Breast epithelium (tissue), 4 donors: ENCODE results near the gene KLF3. TPM values are rescaled to one million over a fixed set of nuclear protein-coding genes. Genes with fewer than 3 reads are reported as not detected.

Source experiments
- DNase-seq, 2 donors: peaks; one replicate each; pipeline ENCODE4 v3.0.0-alpha.2; 2019; ENCODE audit warnings: low spot score in 2 of 2
- H3K27ac ChIP-seq, 2 donors: fragments of 200-600 bp; sonication (generic) in 1 of 2; one replicate each; pipeline ENCODE4 v1.5.1; 2016 to 2019; ENCODE audit warnings: mild to moderate bottlenecking in 1 of 2
- H3K27me3 ChIP-seq, 2 donors: fragments of 200-600 bp; sonication (generic) in 1 of 2; one replicate each; pipeline versions ENCODE4 v1.5.1 to v1.6.0; 2017 to 2019; ENCODE audit warnings: control low read depth in 1 of 2, mild to moderate bottlenecking in 1 of 2
- H3K36me3 ChIP-seq: fragments of 200-600 bp; one replicate; pipeline ENCODE4 v1.5.1; 2019
- H3K4me1 ChIP-seq, 2 donors: fragments of 200-600 bp; sonication (generic); one replicate each; pipeline ENCODE4 v1.5.1; 2016 to 2019; ENCODE audit warnings: control low read depth in 1 of 2
- H3K4me3 ChIP-seq, 3 donors: fragments of 200-600 bp; sonication (generic); 1 replicate in 2 of 3; 2 replicates in 1 of 3; pipeline ENCODE4 v1.5.1; 2016 to 2019; ENCODE audit warnings: mild to moderate bottlenecking in 3 of 3, moderate library complexity in 2 of 3
- H3K9me3 ChIP-seq, 2 donors: fragments of 200-600 bp; sonication (generic) in 1 of 2; one replicate each; pipeline ENCODE4 v1.5.1; 2016 to 2019; ENCODE audit warnings: control low read depth in 1 of 2
- POLR2A ChIP-seq: fragments of 450-650 bp; IDR thresholded peaks from one replicate; pipeline ENCODE4 v1.6.1; 2016; ENCODE audit warnings: antibody characterized with exemption, mild to moderate bottlenecking, moderate library complexity
- POLR2AphosphoS5 ChIP-seq, 3 donors: sonication (generic); formaldehyde crosslinking; IDR thresholded peaks; one replicate each; pipeline ENCODE4 v1.6.1; 2017; ENCODE audit warnings: antibody characterized with exemption in 3 of 3
- intact Hi-C: fragments of 100-400 bp; cut with DNase I; formaldehyde crosslinking; loops from one replicate; pipeline ENCODE4 v1.15.1; 2023; ENCODE audit warnings: low total_unique reads
- total RNA-seq, 3 donors: library from RNA; depleted of rRNA; stranded (reverse); fragments of >200 nt; gene quantifications; one replicate each; pipeline ENCODE4 v1.1.0, GENCODE V29; 2016
- TF ChIP-seq, protein P1 (sequence below), 3 donors: fragments of 450-650 bp; IDR thresholded peaks; one replicate each; pipeline ENCODE4 v1.5.1; 2016 to 2017; ENCODE audit warnings: antibody characterized with exemption in 3 of 3, mild to moderate bottlenecking in 3 of 3, moderate library complexity in 3 of 3

KLF3 gene
- total RNA-seq, 3 donors from 2014 or later: 33.4 to 48.5 (median 36.0) TPM

DNA sequence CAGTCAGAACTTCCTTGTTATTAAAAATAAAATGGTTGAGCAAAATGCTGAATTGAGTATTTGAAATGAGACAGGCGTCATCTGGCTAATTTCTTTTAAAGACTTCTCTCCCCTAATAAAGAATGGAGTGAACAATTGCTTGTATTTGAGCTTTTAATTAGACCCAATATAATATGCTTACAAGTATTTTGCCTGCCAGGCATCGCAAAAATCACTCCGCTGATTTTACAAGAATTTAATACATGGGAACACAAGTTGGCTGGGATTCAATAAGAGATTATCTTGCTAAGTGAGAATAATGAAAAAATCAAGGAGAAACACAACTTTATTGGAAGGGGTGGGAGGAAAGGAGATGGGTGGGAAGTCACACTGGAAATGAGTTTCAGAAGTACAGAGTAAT is 52.3 kb downstream of the KLF3 start:
- no peaks in the 10 kb centered on the region for H3K27me3 ChIP-seq
- TF ChIP-seq POLR2A (no peak), POLR2AphosphoS5 (IDR thresholded peaks at IDR 0.05) (no peak)
- TF ChIP-seq, protein P1, sequence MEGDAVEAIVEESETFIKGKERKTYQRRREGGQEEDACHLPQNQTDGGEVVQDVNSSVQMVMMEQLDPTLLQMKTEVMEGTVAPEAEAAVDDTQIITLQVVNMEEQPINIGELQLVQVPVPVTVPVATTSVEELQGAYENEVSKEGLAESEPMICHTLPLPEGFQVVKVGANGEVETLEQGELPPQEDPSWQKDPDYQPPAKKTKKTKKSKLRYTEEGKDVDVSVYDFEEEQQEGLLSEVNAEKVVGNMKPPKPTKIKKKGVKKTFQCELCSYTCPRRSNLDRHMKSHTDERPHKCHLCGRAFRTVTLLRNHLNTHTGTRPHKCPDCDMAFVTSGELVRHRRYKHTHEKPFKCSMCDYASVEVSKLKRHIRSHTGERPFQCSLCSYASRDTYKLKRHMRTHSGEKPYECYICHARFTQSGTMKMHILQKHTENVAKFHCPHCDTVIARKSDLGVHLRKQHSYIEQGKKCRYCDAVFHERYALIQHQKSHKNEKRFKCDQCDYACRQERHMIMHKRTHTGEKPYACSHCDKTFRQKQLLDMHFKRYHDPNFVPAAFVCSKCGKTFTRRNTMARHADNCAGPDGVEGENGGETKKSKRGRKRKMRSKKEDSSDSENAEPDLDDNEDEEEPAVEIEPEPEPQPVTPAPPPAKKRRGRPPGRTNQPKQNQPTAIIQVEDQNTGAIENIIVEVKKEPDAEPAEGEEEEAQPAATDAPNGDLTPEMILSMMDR (IDR thresholded peaks at IDR 0.05): no peak
- H3K27ac ChIP-seq: no peak overlapping the region
- intact Hi-C loops: no loop called here
- H3K9me3 ChIP-seq: peaks cover 0 to 11% of the 10 kb centered on the region in 2 donors
- DNase-seq: no peak
- no peaks in the 10 kb centered on the region for H3K36me3 ChIP-seq
- no peaks in the 10 kb centered on the region for H3K4me1 ChIP-seq
- H3K4me3 ChIP-seq: no peak overlapping the region

DNA sequence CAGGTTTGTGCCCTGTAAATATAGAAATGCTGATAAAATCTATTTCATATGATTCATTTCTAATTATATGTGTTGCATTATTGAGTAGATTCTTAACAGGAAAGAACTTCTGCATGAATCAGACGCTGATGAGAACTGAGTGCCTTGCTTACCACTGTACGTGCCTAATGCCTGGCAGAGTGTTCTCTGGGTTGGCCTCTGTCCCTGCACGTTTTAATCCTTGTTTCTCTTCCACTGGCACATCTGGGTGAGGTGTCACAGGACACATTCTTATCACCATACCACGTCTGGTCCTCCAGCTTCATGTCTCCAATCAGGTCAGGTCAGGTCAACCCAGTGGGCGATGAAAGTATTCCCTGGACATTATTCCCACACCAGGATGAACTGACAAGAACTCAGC is 53.6 kb downstream of the KLF3 start:
- Histone ChIP-seq H3K9me3 (peaks cover 0 to 4% of the 10 kb centered on the region in 2 donors), H3K27me3 (no peaks in the 10 kb centered on the region), H3K4me3 (no peak overlapping the region), H3K27ac (no peak overlapping the region), H3K4me1 (no peaks in the 10 kb centered on the region), H3K36me3 (no peaks in the 10 kb centered on the region)
- intact Hi-C loops: no loop called here
- no peak for DNase-seq
- TF ChIP-seq, protein P1 (IDR thresholded peaks at IDR 0.05): no peak
- TF ChIP-seq POLR2AphosphoS5 (IDR thresholded peaks at IDR 0.05) (no peak), POLR2A (no peak)

DNA sequence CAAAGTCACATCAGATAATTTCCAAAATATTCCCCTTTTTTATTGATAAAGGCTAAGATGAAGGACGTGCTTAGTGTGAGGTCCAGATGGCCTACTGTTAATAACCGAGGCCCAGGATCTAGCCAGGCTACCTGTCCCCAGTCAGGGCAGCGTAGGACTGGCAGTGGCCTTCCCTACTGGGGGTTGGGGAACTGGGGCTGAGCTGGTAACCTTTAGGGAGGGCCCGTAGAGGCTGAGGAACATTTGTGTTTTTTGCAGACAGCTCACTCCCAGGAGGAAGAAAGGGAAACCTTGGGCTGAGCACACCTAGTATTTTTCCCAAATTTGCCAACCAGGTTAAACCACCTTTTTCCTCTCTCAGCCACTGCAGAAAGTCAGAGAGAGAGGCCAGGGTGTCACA is 59.1 kb downstream of the KLF3 start:
- Histone ChIP-seq H3K27me3 (no peaks in the 10 kb centered on the region), H3K4me3 (no peak overlapping the region), H3K27ac (peak overlapping the region in 1 of 2 donors; percentile 12), H3K36me3 (no peaks in the 10 kb centered on the region), H3K4me1 (no peaks in the 10 kb centered on the region), H3K9me3 (no peaks in the 10 kb centered on the region)
- DNase-seq: no peak
- intact Hi-C loops: no loop called here
- TF ChIP-seq, protein P1 (IDR thresholded peaks at IDR 0.05): no peak
- TF ChIP-seq POLR2A: no peak
- no peak for TF ChIP-seq POLR2AphosphoS5 (IDR thresholded peaks at IDR 0.05)

DNA sequence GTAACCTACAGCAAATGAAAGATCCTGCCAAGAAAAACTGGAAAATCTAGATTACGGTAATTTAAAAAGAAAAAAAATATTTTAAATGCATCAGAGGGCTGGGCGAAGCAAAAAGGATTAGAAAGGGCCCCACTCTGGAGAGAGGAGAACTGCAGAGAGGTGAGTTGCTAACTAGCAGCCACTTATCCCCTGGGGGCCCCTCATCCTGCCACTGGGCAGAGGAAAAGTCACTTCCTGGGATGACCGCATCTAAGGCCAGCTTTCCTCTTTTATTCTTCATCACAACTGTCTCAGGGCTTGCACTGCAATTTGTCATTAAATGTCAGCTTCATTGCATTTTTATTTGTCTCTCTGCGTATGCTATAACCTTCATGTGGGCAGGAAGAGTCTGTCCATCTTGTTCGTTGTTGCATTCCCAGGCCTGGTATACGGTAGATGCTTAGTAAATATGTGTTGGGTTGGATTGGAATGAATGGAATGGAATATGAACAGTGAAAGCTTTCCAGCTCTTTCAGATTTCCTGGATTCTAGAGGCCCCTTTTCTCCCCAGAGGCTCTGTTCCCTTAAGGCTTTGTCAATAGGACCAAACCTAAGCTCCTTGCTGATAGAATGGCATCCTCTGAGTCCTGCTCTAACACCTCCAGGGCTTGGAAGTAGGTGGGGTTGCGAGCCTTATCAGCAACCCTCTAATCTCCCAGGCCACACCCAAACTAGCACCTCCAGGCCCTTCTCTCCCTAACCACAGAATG is 59.9 kb downstream of the KLF3 start:
- no peak overlapping the region for H3K4me3 ChIP-seq
- TF ChIP-seq POLR2A (no peak), POLR2AphosphoS5 (IDR thresholded peaks at IDR 0.05) (no peak)
- TF ChIP-seq, protein P1 (IDR thresholded peaks at IDR 0.05): no peak
- no peaks in the 10 kb centered on the region for H3K4me1 ChIP-seq
- no peaks in the 10 kb centered on the region for H3K36me3 ChIP-seq
- peak overlapping the region in 1 of 2 donors; percentile 12 for H3K27ac ChIP-seq
- H3K9me3 ChIP-seq: no peaks in the 10 kb centered on the region
- intact Hi-C loops: no loop called here
- H3K27me3 ChIP-seq: no peaks in the 10 kb centered on the region
- DNase-seq: no peak

DNA sequence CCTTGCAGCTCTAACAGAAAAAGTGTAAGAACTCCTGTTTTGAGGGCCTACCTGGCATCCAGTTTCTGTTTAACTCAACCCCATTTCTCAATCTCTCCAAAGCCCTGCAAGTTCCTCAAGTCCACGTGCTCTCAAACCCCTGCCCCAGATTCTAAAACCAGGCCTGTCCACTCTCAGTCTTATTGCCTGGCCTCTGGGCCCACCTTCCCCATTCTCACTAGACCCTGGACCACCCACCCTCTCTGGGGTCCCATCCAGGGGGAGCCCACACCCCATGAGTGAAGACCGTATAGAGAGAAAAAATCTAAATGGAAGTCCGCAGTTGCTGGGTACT is 60.4 kb downstream of the KLF3 start:
- intact Hi-C loops: no loop called here
- H3K9me3 ChIP-seq: no peaks in the 10 kb centered on the region
- peak overlapping the region in 1 of 2 donors; percentile 12 for H3K27ac ChIP-seq
- no peak overlapping the region for H3K4me3 ChIP-seq
- no peaks in the 10 kb centered on the region for H3K27me3 ChIP-seq
- TF ChIP-seq POLR2A (no peak), POLR2AphosphoS5 (IDR thresholded peaks at IDR 0.05) (no peak)
- TF ChIP-seq, protein P1 (IDR thresholded peaks at IDR 0.05): no peak
- no peaks in the 10 kb centered on the region for H3K36me3 ChIP-seq
- no peak for DNase-seq
- H3K4me1 ChIP-seq: no peaks in the 10 kb centered on the region
